GM12874 (cell line): Measurements from ENCODE around the gene PLXNA2.

Experiments
- CTCF ChIP-seq: IDR thresholded peaks from 2 replicates; pipeline ENCODE4 v1.5.1; 2011; ENCODE audit warnings: low read depth, mild to moderate bottlenecking, control low read depth, low read length, moderate library complexity; ENCODE audit not compliant: insufficient read depth

The PLXNA2 gene

GRCh38 chr1:207973898-207974568, 270.2 kb downstream of the PLXNA2 start:
- TF ChIP-seq CTCF, result no peak

GRCh38 chr1:207972337-207972736, 271.8 kb downstream of the PLXNA2 start:
- no peak for TF ChIP-seq CTCF
